ENCODE measurements around the gene OR2AE1. TPM values are rescaled to one million over a fixed set of nuclear protein-coding genes. Genes with fewer than 3 reads are reported as not detected.

OR2AE1 gene
- polyA plus RNA-seq, 4 donors, result not detected

Other genes with a start within 250 kb of the OR2AE1 start
- gene CYP3A5, start 197.0 kb downstream of the OR2AE1 start, polyA plus RNA-seq (ENCODE audit: insufficient read length in 4 of 4), result 1 to 10 TPM; 1.2 to 2.0 (median 1.3) TPM
- 1 to 10 TPM in 1 of 4 donors, under 1 TPM in 3; 0.28 to 1.2 (median 0.43) TPM for gene CYP3A7, start 141.8 kb downstream of the OR2AE1 start, polyA plus RNA-seq (ENCODE audit: insufficient read length in 4 of 4)
- under 1 TPM; 0.17 to 0.21 (median 0.18) TPM for gene CYP3A4, start 92.8 kb downstream of the OR2AE1 start, polyA plus RNA-seq (ENCODE audit: insufficient read length in 4 of 4)
- under 1 TPM; 0.16 to 0.51 (median 0.31) TPM for gene CYP3A43, start 49.0 kb downstream of the OR2AE1 start, polyA plus RNA-seq (ENCODE audit: insufficient read length in 4 of 4)
- 10 to 100 TPM; 34.8 to 44.8 (median 36.2) TPM for gene TRIM4, start 42.5 kb upstream of the OR2AE1 start, polyA plus RNA-seq (ENCODE audit: insufficient read length in 4 of 4)
- 1 to 10 TPM in 3 of 4 donors, under 1 TPM in 1; 0.60 to 1.4 (median 1.1) TPM for gene GJC3, start 52.6 kb upstream of the OR2AE1 start, polyA plus RNA-seq (ENCODE audit: insufficient read length in 4 of 4)
- gene AZGP1, start 99.0 kb upstream of the OR2AE1 start, polyA plus RNA-seq (ENCODE audit: insufficient read length in 4 of 4), result 10 to 100 TPM; 47.6 to 77.5 (median 61.3) TPM
- 10 to 100 TPM; 47.3 to 57.0 (median 50.4) TPM for gene ZKSCAN1, start 138.6 kb upstream of the OR2AE1 start, polyA plus RNA-seq (ENCODE audit: insufficient read length in 4 of 4)
- gene ZSCAN21, start 172.7 kb upstream of the OR2AE1 start, polyA plus RNA-seq (ENCODE audit: insufficient read length in 4 of 4), result 10 to 100 TPM; 20.4 to 21.8 (median 21.5) TPM
- gene ZNF3, start 204.7 kb upstream of the OR2AE1 start, polyA plus RNA-seq (ENCODE audit: insufficient read length in 4 of 4), result 10 to 100 TPM; 45.5 to 53.9 (median 53.3) TPM
- gene COPS6, start 211.9 kb upstream of the OR2AE1 start, polyA plus RNA-seq (ENCODE audit: insufficient read length in 4 of 4), result 100 to 1,000 TPM; 127 to 138 (median 134) TPM
- 100 to 1,000 TPM; 136 to 158 (median 148) TPM for gene MCM7, start 224.4 kb upstream of the OR2AE1 start, polyA plus RNA-seq (ENCODE audit: insufficient read length in 4 of 4)
- 10 to 100 TPM; 23.7 to 36.2 (median 31.5) TPM for gene AP4M1, start 224.6 kb upstream of the OR2AE1 start, polyA plus RNA-seq (ENCODE audit: insufficient read length in 4 of 4)
- gene TAF6, start 242.3 kb upstream of the OR2AE1 start, polyA plus RNA-seq (ENCODE audit: insufficient read length in 4 of 4), result 10 to 100 TPM; 53.9 to 64.5 (median 60.1) TPM
- 10 to 100 TPM; 35.7 to 49.0 (median 43.3) TPM for gene CNPY4, start 242.6 kb upstream of the OR2AE1 start, polyA plus RNA-seq (ENCODE audit: insufficient read length in 4 of 4)
- 1 to 10 TPM; 1.2 to 2.6 (median 1.5) TPM for gene MBLAC1, start 249.9 kb upstream of the OR2AE1 start, polyA plus RNA-seq (ENCODE audit: insufficient read length in 4 of 4)